HepG2 (cell line): ENCODE results near the gene SKIDA1. TPM values are rescaled to one million over a fixed set of nuclear protein-coding genes. Genes with fewer than 3 reads are reported as not detected.
"Not testable (repeated sequence)": the region's sequence is repeated elsewhere in the genome, so short reads cannot be mapped to it uniquely, and the experiment has no call there.

Experiments used
- ATAC-seq: fragments of 200-7000 bp; cut with Tn5 transposase; 3 replicates; pipeline ENCODE4 v1.9.1; 2020; ENCODE audit warnings: mild to moderate bottlenecking, moderate library complexity
- BruUV-seq: library from RNA; stranded (reverse); fragments of 400-500 nt; replicated peaks from 2 replicates; lab custom pipeline; 2021; lab: Mats Ljungman, UMichigan
- CTCF ChIA-PET: fragments of 300-600 bp; formaldehyde crosslinking; extraction: SDS; loops from one replicate; lab custom pipeline; 2021; ENCODE audit warnings: low total read pairs, inconsistent platforms, low intra/inter-chr PET ratio; lab: Yijun Ruan, JAX
- POLR2A ChIA-PET: fragments of 350-600 bp; sonication (Branson Sonifier 250); formaldehyde crosslinking; loops from one replicate; lab custom pipeline; 2020; ENCODE audit warnings: antibody characterized with exemption, inconsistent platforms; lab: Yijun Ruan, JAX
- DNase-seq: peaks from one replicate; pipeline ENCODE4 v3.0.0-alpha.2; 2015; ENCODE audit warnings: low spot score
- FAIRE-seq: peaks from 3 replicates; lab custom pipeline; 2011; peaks lifted over from hg19 to GRCh38; lab: Jason Lieb, UNC
- H2AFZ ChIP-seq: one replicate; pipeline ENCODE4 v1.6.1; 2011; ENCODE audit warnings: low read length, inconsistent platforms
- H3K27ac ChIP-seq: fragments of 300-600 bp; 3 replicates; pipeline ENCODE4 v1.8.0; 2011; ENCODE audit warnings: mixed run types, mild to moderate bottlenecking, mixed read lengths, low read length, inconsistent platforms; ENCODE audit not compliant: insufficient read depth; ENCODE audit errors: extremely low read length
- H3K27me3 ChIP-seq, 2 experiments: fragments of 200-600 bp in 1 of 2; 2 replicates in 1 of 2; 3 replicates in 1 of 2; pipeline versions ENCODE4 v1.6.0 to v1.8.0; 2011; ENCODE audit warnings: low read length in 2 of 2, mild to moderate bottlenecking in 2 of 2, moderate library complexity in 2 of 2, inconsistent platforms in 1 of 2; ENCODE audit not compliant: insufficient read depth in 2 of 2, control insufficient read depth in 1 of 2
- H3K36me3 ChIP-seq, 2 experiments: fragments of 200-600 bp in 1 of 2; replicated peaks in 1 of 2; 2 replicates in 1 of 2; 3 replicates in 1 of 2; pipeline versions ENCODE4 v1.5.1 to v1.8.0; 2011; ENCODE audit warnings: low read length in 2 of 2, inconsistent platforms in 1 of 2; ENCODE audit not compliant: insufficient read depth in 2 of 2, control insufficient read depth in 1 of 2
- H3K4me1 ChIP-seq: 2 replicates; pipeline ENCODE4 v1.5.1; 2012; ENCODE audit warnings: low read length, inconsistent platforms; ENCODE audit not compliant: insufficient read depth
- H3K4me2 ChIP-seq: 2 replicates; pipeline ENCODE4 v1.6.0; 2011; ENCODE audit warnings: low read depth, low read length, inconsistent platforms
- H3K4me3 ChIP-seq, 3 experiments: fragments of 200-600 bp in 1 of 3; sonication (generic), shearing (Covaris generic) in 1 of 3; replicated peaks in 1 of 3; 2 replicates each; pipeline ENCODE4 v1.5.1; 2011 to 2016; ENCODE audit warnings: low read length in 3 of 3, inconsistent platforms in 2 of 3, low read depth in 2 of 3, mild to moderate bottlenecking in 2 of 3, control low read depth in 1 of 3, mixed read lengths in 1 of 3; ENCODE audit not compliant: insufficient read depth in 1 of 3
- H3K79me2 ChIP-seq: one replicate; pipeline ENCODE4 v1.6.1; 2011; ENCODE audit warnings: low read length, inconsistent platforms; ENCODE audit not compliant: insufficient read depth
- H3K9ac ChIP-seq: 2 replicates; pipeline ENCODE4 v1.6.0; 2011; ENCODE audit warnings: mild to moderate bottlenecking, low read depth, low read length, inconsistent platforms; ENCODE audit not compliant: insufficient read depth
- H3K9me3 ChIP-seq: 2 replicates; pipeline ENCODE4 v1.5.1; 2012; ENCODE audit warnings: mild to moderate bottlenecking, low read length
- H4K20me1 ChIP-seq: 2 replicates; pipeline ENCODE4 v1.6.0; 2011; ENCODE audit warnings: inconsistent platforms, mild to moderate bottlenecking, low read length, moderate library complexity; ENCODE audit not compliant: insufficient read depth
- ZNF121 ChIP-seq: sonication (generic); formaldehyde crosslinking; IDR thresholded peaks from 2 replicates; pipeline ENCODE4 v1.5.0; 2020; ENCODE audit warnings: mild to moderate bottlenecking, missing genetic modification reagents
- WGBS: methylation state at CpG from one replicate; pipeline ENCODE4 v1.1.6; 2017; ENCODE audit warnings: low lambda C conversion rate; 5-methylcytosine and 5-hydroxymethylcytosine counted together
- in situ Hi-C: cut with HindIII; loops from 2 replicates; pipeline ENCODE4 v1.10.0; 2017; ENCODE audit warnings: low pct_unique_long_range_greater_than_20kb; ENCODE audit not compliant: extremely low pct_ligation_motif_present
- intact Hi-C: fragments of 100-400 bp; cut with micrococcal nuclease; formaldehyde crosslinking; loops from one replicate; pipeline ENCODE4 v1.10.0; 2022; ENCODE audit not compliant: unreplicated experiment
- polyA plus RNA-seq, 8 experiments: library from polyadenylated mRNA; depleted of rRNA in 3 of 8; stranded (reverse) in 7 of 8; unstranded in 1 of 8; fragments of >200 nt; fragmentation: Illumina TruSeq in 4 of 8; extraction: Trizol in 4 of 8; gene quantifications; 2 replicates each; pipeline versions ENCODE4 v1.2.1 to v1.2.3, GENCODE V29; 2011 to 2016; ENCODE audit warnings: low read depth in 4 of 8, missing spikeins in 1 of 8, mixed read lengths in 1 of 8; ENCODE audit not compliant: insufficient read depth in 1 of 8
- total RNA-seq, 5 experiments: library from RNA; depleted of rRNA; stranded (reverse); fragments of >200 nt; fragmentation: Illumina TruSeq; extraction: Trizol; gene quantifications; 2 replicates each; pipeline ENCODE4 v1.2.3, GENCODE V29; 2016; ENCODE audit warnings: low read depth in 1 of 5
- TF ChIP-seq, protein P1 (sequence below): sonication (generic); formaldehyde crosslinking; IDR thresholded peaks from 2 replicates; pipeline ENCODE4 v1.4.0; 2020; ENCODE audit warnings: missing genetic modification reagents, borderline replicate concordance
- TF ChIP-seq, protein P2 (sequence below): sonication (generic); formaldehyde crosslinking; IDR thresholded peaks from 2 replicates; pipeline ENCODE4 v1.4.0; 2020; ENCODE audit warnings: missing genetic modification reagents

SKIDA1 gene
- total and polyA plus RNA-seq, 2 of the 13 experiments (the other 11 are each of a cell fraction or from before 2014, with no cell fraction given) = 0.73 to 1.5 TPM

DNA sequence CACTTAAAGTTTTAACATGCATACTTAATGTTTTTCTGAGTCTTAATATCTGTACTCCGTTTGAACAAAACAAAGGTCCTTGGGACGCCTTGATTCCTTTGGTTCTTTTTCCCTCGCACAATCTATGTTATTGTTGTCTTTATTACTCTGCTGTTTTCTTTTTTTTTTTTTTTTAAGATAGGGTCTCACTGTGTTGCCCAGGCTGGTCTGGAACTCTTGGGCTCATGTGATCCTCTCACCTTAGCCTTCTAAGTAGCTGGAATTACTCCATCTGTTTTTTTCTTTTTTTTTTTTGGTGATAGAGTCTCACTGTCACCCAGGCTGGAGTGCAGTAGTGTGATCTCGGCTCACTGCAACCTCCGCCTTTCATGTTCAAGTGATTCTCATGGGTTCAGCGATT, 21.8 kb upstream of the SKIDA1 start:
- Histone ChIP-seq H3K36me3 (peaks cover 29 to 81% of the 10 kb centered on the region in 2 experiments), H3K4me3 (no peak overlapping the region), H3K4me1 (peaks cover 16% of the 10 kb centered on the region), H3K27ac (no peak overlapping the region), H4K20me1 (0 out of 2 replicates have a peak, but pooled peaks cover 3% of the 10 kb centered on the region), H3K27me3 (no peaks in the 10 kb centered on the region), H3K4me2 (no peak overlapping the region), H3K79me2 (peaks cover 78% of the 10 kb centered on the region), H3K9ac (no peak overlapping the region), H2AFZ (no peak overlapping the region), H3K9me3 (no peaks in the 10 kb centered on the region)
- no TSS peak for BruUV-seq
- 99% methylated on average over 6 of the region's 6 CpGs for WGBS
- ChIA-PET POLR2A (no interaction called here), CTCF (no interaction called here)
- intact Hi-C loops = no loop called here
- ATAC-seq = no peak
- in situ Hi-C loops = no loop called here
- TF ChIP-seq ZNF121 (CRISPR knock-in tag) = 0 out of 2 replicates have a peak, but pooled peaks have one; percentile 36
- TF ChIP-seq, protein P1, sequence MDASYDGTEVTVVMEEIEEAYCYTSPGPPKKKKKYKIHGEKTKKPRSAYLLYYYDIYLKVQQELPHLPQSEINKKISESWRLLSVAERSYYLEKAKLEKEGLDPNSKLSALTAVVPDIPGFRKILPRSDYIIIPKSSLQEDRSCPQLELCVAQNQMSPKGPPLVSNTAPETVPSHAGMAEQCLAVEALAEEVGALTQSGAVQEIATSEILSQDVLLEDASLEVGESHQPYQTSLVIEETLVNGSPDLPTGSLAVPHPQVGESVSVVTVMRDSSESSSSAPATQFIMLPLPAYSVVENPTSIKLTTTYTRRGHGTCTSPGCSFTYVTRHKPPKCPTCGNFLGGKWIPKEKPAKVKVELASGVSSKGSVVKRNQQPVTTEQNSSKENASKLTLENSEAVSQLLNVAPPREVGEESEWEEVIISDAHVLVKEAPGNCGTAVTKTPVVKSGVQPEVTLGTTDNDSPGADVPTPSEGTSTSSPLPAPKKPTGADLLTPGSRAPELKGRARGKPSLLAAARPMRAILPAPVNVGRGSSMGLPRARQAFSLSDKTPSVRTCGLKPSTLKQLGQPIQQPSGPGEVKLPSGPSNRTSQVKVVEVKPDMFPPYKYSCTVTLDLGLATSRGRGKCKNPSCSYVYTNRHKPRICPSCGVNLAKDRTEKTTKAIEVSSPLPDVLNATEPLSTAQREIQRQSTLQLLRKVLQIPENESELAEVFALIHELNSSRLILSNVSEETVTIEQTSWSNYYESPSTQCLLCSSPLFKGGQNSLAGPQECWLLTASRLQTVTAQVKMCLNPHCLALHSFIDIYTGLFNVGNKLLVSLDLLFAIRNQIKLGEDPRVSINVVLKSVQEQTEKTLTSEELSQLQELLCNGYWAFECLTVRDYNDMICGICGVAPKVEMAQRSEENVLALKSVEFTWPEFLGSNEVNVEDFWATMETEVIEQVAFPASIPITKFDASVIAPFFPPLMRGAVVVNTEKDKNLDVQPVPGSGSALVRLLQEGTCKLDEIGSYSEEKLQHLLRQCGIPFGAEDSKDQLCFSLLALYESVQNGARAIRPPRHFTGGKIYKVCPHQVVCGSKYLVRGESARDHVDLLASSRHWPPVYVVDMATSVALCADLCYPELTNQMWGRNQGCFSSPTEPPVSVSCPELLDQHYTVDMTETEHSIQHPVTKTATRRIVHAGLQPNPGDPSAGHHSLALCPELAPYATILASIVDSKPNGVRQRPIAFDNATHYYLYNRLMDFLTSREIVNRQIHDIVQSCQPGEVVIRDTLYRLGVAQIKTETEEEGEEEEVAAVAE (CRISPR knock-in tag) = no peak
- TF ChIP-seq, protein P2, sequence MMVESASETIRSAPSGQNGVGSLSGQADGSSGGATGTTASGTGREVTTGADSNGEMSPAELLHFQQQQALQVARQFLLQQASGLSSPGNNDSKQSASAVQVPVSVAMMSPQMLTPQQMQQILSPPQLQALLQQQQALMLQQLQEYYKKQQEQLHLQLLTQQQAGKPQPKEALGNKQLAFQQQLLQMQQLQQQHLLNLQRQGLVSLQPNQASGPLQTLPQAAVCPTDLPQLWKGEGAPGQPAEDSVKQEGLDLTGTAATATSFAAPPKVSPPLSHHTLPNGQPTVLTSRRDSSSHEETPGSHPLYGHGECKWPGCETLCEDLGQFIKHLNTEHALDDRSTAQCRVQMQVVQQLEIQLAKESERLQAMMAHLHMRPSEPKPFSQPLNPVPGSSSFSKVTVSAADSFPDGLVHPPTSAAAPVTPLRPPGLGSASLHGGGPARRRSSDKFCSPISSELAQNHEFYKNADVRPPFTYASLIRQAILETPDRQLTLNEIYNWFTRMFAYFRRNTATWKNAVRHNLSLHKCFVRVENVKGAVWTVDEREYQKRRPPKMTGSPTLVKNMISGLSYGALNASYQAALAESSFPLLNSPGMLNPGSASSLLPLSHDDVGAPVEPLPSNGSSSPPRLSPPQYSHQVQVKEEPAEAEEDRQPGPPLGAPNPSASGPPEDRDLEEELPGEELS (CRISPR knock-in tag) = no peak
- FAIRE-seq = no peak
- no peak for DNase-seq

DNA sequence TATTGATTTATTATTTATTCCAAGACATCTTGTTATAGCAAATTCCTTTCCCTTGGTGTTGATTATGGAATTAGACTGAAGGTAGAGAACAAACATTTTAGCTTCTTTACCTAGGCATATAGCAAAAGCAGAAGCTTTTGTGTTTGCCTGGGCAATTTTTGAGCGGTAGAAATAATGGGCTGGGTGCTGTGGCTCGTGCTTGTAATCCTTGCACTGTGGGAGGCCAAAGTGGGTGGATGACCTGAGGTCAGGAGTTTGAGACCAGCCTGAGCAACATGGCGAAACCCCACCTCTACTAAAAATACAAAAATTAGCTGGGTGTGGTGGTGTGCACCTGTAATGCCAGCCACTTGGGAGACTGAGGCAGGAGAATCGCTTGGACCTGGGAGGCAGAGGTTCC, 15.2 kb upstream of the SKIDA1 start:
- ATAC-seq, DNase-seq, H3K4me2 ChIP-seq, H3K9ac ChIP-seq, H3K27me3 ChIP-seq, in situ Hi-C loops, H3K9me3 ChIP-seq, intact Hi-C loops, CTCF ChIA-PET, H2AFZ ChIP-seq, BruUV-seq, H3K27ac ChIP-seq, H4K20me1 ChIP-seq, H3K4me3 ChIP-seq, FAIRE-seq: not testable (repeated sequence)
- Histone ChIP-seq H3K4me1 (peaks cover 14% of the 10 kb centered on the region), H3K36me3 (peaks cover 28 to 75% of the 10 kb centered on the region in 2 experiments), H3K79me2 (peaks cover 77% of the 10 kb centered on the region)
- POLR2A ChIA-PET = interaction anchor here (0.6 to 1.9 kb wide), 3 partner anchors 15 to 45 kb away, joined by 3 to 5 read pairs (median 3); partner anchors contain the start of gene SKIDA1
- 92% methylated on average over 4 of the region's 4 CpGs for WGBS
